Measurements from ENCODE around the gene ATG101.

GRCh38 chr12:52122904-52123303, 53.1 kb downstream of the ATG101 start:
- TF ChIP-seq ZFP30 (CRISPR knock-in tag; IDR thresholded peaks at IDR 0.05), result no peak
- TF ChIP-seq ISL1 (CRISPR knock-in tag; IDR thresholded peaks at IDR 0.05), result no peak
- TF ChIP-seq SNAI2 (CRISPR knock-in tag; IDR thresholded peaks at IDR 0.05), result no peak
- TF ChIP-seq ZC3H10 (CRISPR knock-in tag; IDR thresholded peaks at IDR 0.05), result no peak
- TF ChIP-seq CSRNP3 (CRISPR knock-in tag; IDR thresholded peaks at IDR 0.05), result no peak
